ENCODE data around the gene EPDR1. TPM values are rescaled to one million over a fixed set of nuclear protein-coding genes. Genes with fewer than 3 reads are reported as not detected.

EPDR1 gene
- total and polyA plus RNA-seq, 2 of the 4 experiments (the other 2 are of a cell fraction), result under 0.01 to 0.09 TPM

GRCh38 chr7:37921876-37922275 lies 1.4 kb downstream of the EPDR1 start:
- Histone ChIP-seq H2AK5ac (ENCODE audit: low read depth, low read length) (no peak overlapping the region), H3K9me3 (ENCODE audit: control insufficient read depth, insufficient read depth, low read length) (no peaks in the 10 kb centered on the region), H4K8ac (ENCODE audit: low read depth in 2 of 2, low read length in 2 of 2) (no peak overlapping the region), H2BK20ac (ENCODE audit: low read depth, low read length) (no peak overlapping the region), H2AFZ (replicated peaks; ENCODE audit: low read length, poor library complexity) (no peak overlapping the region), H3K23ac (ENCODE audit: low read depth, low read length) (no peak overlapping the region), H3K79me1 (ENCODE audit: low read depth in 1 of 2, low read length in 2 of 2) (no peaks in the 10 kb centered on the region), H3K56ac (ENCODE audit: extremely low read depth, insufficient read depth, low read length) (no peak overlapping the region), H3K27me3 (ENCODE audit: control insufficient read depth, insufficient read depth, low read length) (no peaks in the 10 kb centered on the region; the same call in 1 of the 2 replicates), H3K4ac (ENCODE audit: low read depth, low read length) (no peak overlapping the region), H4K20me1 (ENCODE audit: insufficient read depth, low read length) (no peaks in the 10 kb centered on the region), H3K14ac (replicated peaks; ENCODE audit: low read depth, low read length) (no peak overlapping the region), H3K18ac (ENCODE audit: low read depth, low read length) (no peak overlapping the region), H3K4me1 (ENCODE audit: control insufficient read depth, insufficient read depth, low read length) (no peaks in the 10 kb centered on the region), H3K4me2 (ENCODE audit: low read depth, low read length) (no peak overlapping the region), H2BK120ac (ENCODE audit: low read depth, low read length) (no peak overlapping the region), H3K4me3 (ENCODE audit: insufficient read depth, low read depth, low read length) (no peak overlapping the region), H4K5ac (ENCODE audit: low read depth, low read length) (no peak overlapping the region), H4K91ac (ENCODE audit: insufficient read depth, low read depth, low read length) (no peak overlapping the region), H2BK15ac (ENCODE audit: low read depth, low read length) (no peak overlapping the region), H3K36me3 (ENCODE audit: control insufficient read depth, insufficient read depth, low read length) (no peaks in the 10 kb centered on the region), H2AK9ac (replicated peaks; ENCODE audit: low read depth, low read length, poor library complexity) (no peak overlapping the region), H3K9me1 (ENCODE audit: insufficient read depth, low read length) (no peaks in the 10 kb centered on the region), H2BK5ac (ENCODE audit: low read depth, low read length, poor library complexity, severe bottlenecking) (no peak overlapping the region), H3K27ac (ENCODE audit: insufficient read depth, low read length) (no peak overlapping the region), H3K9ac (ENCODE audit: low read depth, low read length) (no peak overlapping the region)
- ATAC-seq (ENCODE audit: low read depth) (no peak), DNase-seq (no peak)
- TF ChIP-seq ELK1 (IDR thresholded peaks at IDR 0.05; ENCODE audit: borderline replicate concordance, low read depth, low read length) (no peak), RCOR1 (IDR thresholded peaks at IDR 0.05; ENCODE audit: insufficient replicate concordance, low read length) (no peak)
- intact Hi-C loops (cut with micrococcal nuclease) (no loop called here), in situ Hi-C loops (cut with MboI; ENCODE audit: low sequenced_read_pairs) (no loop called here), dilution Hi-C loops (cut with HindIII; ENCODE audit: low sequenced_read_pairs, unreplicated experiment) (no loop called here)
- ChIA-PET CTCF (interaction anchor here (0.6 kb wide), 1 partner anchor 20 kb away, joined by 3 read pairs; no protein-coding TSS in a partner anchor), POLR2A (ENCODE audit: unreplicated experiment) (no interaction called here)
- no CpG with 5 or more reads among the region's 4 CpGs for WGBS, 2 experiments (ENCODE audit: extremely low coverage in 2 of 2, insufficient read length in 1 of 2)
- BruUV-seq (replicated peaks), result no TSS peak
